Measurements from ENCODE around the gene SNX32.

DNA sequence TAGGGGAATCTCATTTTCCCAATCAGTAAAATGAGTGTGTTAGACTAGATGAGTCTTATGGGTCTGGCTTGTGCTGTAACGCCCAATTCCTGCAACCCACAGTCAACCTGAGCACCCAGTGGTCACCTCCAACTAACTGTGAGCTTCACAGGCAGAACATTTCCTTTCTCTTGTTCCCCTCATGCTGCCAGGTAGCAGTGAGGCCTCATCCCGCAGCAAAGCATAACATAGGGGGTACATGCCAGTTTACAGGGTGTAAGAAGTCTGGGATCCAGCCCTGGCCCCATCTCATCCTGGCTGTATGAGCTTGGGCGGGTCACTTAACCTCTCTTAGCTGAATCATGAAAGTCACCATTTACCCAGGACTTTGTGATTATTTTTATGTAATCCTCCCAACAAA lies 35.1 kb downstream of the SNX32 start:
- TF ChIP-seq ZNF10 (tag by site-specific recombination; IDR thresholded peaks at IDR 0.05) (no peak), ZNF274 (IDR thresholded peaks at IDR 0.05; ENCODE audit: low read length) (no peak), ZNF274 (tag by site-specific recombination; IDR thresholded peaks at IDR 0.05; ENCODE audit: borderline replicate concordance) (no peak), ZNF677 (tag by site-specific recombination; IDR thresholded peaks at IDR 0.05) (no peak), YY1 (tag by site-specific recombination; IDR thresholded peaks at IDR 0.05) (no peak), ZNF416 (tag by site-specific recombination; IDR thresholded peaks at IDR 0.05) (no peak), HOXC10 (CRISPR knock-in tag; IDR thresholded peaks at IDR 0.05) (no peak), ZBTB7A (tag by site-specific recombination; IDR thresholded peaks at IDR 0.05; ENCODE audit: low read depth) (no peak), MZF1 (tag by site-specific recombination; IDR thresholded peaks at IDR 0.05; ENCODE audit: borderline replicate concordance) (no peak), KLF8 (tag by site-specific recombination; IDR thresholded peaks at IDR 0.05) (no peak)
- TF ChIP-seq, protein P1, sequence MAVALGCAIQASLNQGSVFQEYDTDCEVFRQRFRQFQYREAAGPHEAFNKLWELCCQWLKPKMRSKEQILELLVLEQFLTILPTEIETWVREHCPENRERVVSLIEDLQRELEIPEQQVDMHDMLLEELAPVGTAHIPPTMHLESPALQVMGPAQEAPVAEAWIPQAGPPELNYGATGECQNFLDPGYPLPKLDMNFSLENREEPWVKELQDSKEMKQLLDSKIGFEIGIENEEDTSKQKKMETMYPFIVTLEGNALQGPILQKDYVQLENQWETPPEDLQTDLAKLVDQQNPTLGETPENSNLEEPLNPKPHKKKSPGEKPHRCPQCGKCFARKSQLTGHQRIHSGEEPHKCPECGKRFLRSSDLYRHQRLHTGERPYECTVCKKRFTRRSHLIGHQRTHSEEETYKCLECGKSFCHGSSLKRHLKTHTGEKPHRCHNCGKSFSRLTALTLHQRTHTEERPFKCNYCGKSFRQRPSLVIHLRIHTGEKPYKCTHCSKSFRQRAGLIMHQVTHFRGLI (tag by site-specific recombination; IDR thresholded peaks at IDR 0.05) = no peak
- TF ChIP-seq, protein P2, sequence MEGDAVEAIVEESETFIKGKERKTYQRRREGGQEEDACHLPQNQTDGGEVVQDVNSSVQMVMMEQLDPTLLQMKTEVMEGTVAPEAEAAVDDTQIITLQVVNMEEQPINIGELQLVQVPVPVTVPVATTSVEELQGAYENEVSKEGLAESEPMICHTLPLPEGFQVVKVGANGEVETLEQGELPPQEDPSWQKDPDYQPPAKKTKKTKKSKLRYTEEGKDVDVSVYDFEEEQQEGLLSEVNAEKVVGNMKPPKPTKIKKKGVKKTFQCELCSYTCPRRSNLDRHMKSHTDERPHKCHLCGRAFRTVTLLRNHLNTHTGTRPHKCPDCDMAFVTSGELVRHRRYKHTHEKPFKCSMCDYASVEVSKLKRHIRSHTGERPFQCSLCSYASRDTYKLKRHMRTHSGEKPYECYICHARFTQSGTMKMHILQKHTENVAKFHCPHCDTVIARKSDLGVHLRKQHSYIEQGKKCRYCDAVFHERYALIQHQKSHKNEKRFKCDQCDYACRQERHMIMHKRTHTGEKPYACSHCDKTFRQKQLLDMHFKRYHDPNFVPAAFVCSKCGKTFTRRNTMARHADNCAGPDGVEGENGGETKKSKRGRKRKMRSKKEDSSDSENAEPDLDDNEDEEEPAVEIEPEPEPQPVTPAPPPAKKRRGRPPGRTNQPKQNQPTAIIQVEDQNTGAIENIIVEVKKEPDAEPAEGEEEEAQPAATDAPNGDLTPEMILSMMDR (tag by site-specific recombination; IDR thresholded peaks at IDR 0.05) = no peak
- TF ChIP-seq, protein P3, sequence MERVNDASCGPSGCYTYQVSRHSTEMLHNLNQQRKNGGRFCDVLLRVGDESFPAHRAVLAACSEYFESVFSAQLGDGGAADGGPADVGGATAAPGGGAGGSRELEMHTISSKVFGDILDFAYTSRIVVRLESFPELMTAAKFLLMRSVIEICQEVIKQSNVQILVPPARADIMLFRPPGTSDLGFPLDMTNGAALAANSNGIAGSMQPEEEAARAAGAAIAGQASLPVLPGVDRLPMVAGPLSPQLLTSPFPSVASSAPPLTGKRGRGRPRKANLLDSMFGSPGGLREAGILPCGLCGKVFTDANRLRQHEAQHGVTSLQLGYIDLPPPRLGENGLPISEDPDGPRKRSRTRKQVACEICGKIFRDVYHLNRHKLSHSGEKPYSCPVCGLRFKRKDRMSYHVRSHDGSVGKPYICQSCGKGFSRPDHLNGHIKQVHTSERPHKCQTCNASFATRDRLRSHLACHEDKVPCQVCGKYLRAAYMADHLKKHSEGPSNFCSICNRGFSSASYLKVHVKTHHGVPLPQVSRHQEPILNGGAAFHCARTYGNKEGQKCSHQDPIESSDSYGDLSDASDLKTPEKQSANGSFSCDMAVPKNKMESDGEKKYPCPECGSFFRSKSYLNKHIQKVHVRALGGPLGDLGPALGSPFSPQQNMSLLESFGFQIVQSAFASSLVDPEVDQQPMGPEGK (tag by site-specific recombination; IDR thresholded peaks at IDR 0.05) = no peak
- TF ChIP-seq, protein P4, sequence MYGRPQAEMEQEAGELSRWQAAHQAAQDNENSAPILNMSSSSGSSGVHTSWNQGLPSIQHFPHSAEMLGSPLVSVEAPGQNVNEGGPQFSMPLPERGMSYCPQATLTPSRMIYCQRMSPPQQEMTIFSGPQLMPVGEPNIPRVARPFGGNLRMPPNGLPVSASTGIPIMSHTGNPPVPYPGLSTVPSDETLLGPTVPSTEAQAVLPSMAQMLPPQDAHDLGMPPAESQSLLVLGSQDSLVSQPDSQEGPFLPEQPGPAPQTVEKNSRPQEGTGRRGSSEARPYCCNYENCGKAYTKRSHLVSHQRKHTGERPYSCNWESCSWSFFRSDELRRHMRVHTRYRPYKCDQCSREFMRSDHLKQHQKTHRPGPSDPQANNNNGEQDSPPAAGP (tag by site-specific recombination; IDR thresholded peaks at IDR 0.05) = no peak

All from HEK293 (cell line).